HS-5 (cell line): ENCODE data around the gene LAD1.

Experiments used
- DNase-seq: peaks from one replicate; pipeline ENCODE4 v3.0.0-alpha.2; 2012; ENCODE audit warnings: low read depth

The LAD1 gene

DNA sequence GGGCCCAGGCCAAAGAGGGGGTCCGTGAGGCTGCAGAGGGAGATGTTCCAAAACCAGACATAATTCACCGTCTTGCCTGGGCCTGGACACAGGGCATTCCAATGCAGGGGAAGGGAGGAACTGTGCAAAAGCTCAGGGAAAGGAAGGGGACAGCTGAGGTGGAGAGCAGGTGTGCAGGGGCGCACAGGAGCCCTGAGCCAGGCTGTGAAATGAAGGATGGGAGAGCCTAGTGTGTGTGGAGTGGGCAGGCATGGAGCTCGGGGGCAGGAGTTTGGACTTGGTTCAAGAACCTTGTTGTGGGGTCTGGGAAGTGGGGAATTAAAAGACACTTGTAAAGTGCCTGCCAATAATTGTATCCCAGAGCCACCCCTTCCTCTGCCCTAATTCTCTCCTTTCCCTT, 20.1 kb upstream of the LAD1 start:
- DNase-seq: no peak

- no peak for DNase-seq
Observed at GRCh38 chr1:201418461-201418860, 19.3 kb upstream of the LAD1 start.

DNA sequence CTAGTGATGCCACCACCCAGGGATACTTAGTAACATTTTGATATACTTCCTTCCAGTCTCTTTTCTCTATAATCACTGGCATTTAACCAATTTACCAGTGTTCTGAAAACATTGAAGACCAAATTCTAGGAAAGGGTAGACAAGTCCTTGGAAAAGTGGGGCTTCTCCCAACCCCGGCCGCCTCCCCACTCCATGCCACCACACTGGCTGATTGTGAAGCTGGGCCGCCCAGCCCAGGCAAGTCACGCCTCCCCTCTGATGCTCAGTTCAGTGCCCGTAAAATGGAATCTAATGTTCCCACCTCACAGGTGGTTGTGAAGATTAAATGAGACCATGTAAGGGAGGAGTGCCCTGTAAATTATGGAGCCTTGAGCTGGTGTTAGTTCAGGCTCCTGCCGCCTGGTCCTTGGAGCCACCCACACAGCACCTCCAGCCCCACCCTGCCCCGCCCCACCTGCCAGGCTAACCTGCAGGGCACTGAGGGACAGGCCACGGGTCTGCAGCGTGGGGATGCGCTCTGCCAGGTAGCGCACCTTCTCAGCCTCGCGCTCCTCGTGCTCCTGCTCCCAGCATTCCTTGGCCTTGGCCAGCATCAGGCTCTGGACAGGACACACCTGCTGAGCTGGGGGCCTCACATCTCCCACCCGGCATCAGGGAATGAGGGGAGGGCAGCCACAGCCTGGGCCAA, 15.1 kb upstream of the LAD1 start:
- DNase-seq: no peak

- no peak for DNase-seq
Observed at GRCh38 chr1:201411292-201411691, 12.2 kb upstream of the LAD1 start.

DNA sequence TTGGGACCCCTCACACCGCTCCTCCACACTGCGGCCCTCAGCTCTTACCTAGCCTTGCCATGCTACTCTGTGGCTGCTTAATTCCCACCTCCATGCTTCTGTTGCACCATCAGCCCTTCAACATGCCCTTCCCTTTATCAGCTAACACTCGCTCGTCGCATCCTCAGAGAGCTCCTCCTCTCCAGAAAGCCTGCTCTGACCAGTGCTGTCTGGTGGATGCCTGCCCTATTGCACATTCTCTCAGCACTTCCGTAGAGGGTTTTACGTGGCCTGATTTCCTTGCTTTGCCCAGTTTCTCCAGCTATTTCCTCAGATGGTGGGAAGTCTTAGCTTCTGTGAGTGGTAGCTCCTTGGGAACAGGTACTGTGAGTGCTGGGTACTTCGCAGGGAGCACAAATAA, 10.3 kb upstream of the LAD1 start:
- DNase-seq: no peak

DNA sequence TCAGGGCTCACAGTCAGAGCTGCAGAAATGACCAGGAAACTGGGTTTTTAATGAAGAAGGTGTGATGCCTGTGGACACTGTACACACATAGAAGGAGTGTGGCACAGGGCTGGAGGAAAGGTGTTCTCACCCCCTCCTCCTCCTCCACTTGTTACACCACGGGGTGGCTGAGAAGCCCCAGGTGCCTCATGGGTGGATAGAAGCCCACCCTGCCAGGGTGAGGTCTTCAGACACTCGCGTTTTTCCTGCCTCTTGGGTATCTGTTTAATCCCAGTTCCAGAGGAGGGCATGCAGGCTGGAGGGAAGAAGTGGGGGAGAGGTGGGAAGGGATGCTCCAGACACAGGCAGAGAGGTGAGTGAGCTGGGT, 9.7 kb upstream of the LAD1 start:
- no peak for DNase-seq

DNA sequence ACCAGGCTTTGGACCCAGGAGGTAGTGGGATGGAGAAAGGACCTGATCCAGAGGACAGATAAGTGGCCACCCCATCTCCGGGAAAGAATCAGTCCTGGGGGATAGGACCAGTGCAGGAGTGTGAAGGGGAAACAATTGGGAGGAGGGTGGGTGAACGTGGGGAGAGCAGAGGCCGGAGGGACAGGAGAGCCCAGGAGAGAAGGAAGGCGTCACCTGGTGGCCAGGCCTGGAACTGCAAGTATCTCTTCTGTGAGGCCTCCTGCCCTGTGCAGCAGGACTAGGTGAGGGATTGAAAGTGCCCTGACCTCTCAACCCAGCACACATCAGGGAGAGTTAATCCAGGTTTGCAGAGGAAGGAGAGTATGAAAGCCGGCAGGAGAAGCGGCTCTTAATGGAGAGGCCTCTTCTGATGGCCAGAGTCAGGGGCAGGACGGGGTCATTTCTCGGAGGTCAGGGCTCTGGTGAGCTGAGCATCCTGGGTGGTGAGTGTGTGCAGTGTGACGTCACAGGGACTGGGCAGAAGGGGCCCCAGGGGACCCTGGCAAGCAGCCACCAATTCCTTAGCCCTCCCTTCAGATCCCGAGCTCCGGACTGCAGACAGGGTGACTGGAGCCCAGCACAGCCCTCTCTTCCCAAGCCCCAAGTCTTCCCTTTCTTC, 9.2 kb upstream of the LAD1 start:
- DNase-seq: no peak

DNA sequence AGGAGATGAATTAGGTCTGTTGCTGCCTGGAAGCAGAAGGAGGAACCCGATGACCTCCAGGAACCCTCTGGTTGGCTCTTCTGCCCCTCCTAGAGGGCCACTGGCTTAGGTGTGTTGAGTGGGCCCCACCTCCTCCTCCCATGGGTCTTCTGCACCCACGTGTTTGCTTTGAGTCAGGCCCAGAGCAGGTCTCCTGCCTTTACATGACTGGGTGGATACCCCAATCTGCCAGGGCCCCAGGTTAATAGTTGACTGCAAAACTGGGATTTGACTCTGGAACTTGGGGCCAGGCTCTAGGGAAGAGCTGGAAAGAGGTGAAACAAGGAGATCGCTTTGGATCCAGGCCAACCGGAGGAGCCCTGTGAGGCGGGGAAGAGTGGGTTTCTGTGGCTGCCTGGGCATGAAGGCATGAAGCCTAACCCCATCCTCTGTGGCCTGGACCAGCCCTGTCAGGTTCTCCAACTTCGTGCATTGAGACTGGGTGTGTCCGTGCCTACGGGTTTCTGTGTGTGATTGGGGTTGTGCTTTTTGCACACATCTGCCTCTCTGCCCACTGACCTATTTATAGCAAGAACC, 7.8 kb upstream of the LAD1 start:
- no peak for DNase-seq

- no peak for DNase-seq
Observed at GRCh38 chr1:201405484-201405831, 6.3 kb upstream of the LAD1 start.

DNA sequence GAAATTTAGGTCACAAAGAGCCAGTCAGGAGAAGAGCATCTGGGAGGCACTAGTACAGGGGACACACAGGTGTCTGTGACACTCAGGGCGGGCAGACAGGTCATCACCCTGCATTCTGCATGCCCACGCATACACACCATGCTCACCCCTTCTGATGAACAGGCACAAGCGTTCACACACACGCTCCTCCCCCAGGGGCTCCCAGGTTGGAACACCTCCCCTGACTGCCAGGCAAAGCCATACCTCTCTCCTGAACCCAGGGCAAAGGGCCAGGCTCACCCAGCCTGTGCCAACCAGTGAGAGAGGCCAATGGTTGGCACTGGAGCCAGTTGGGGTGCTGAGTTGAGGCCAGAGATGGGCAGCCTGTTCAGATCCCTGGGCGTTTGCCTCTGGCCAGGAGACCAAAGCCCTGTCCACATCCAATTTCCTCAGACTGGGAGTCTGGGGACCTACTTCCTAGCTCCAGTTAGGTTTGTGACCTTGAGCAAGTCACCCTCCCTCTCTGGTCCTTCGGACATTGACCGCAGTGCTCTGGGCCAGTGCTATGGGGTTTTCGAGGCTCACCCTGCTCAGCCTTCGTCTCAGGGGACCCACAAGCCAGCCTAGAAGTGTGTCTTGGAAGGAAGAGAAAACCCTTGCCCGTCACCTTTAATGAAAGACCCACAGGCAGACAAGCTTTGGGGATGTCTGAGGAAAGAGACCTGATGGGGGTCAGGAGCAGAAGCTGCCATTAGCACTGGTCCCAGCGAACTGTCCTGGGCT, 5.8 kb upstream of the LAD1 start:
- no peak for DNase-seq

DNA sequence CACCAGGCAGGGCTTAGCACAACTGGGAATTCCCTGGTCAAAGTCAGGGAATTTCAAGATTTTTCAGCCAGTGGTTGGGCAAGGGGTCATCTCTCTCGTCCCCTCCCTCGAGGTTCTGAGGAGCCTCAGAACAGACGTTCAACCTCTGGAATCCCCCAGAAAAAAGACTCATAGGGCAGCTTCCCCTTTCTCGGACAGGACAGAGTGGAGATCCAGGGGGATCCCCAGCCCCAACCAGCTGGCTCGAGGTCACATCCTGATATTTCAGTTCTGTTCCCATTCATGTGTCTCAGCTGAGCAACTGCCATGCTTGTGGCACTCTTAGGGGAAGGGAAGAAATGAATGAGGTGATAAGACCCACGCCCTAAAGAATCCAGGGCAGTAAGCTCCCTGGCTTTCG, 4.9 kb upstream of the LAD1 start:
- no peak for DNase-seq

DNA sequence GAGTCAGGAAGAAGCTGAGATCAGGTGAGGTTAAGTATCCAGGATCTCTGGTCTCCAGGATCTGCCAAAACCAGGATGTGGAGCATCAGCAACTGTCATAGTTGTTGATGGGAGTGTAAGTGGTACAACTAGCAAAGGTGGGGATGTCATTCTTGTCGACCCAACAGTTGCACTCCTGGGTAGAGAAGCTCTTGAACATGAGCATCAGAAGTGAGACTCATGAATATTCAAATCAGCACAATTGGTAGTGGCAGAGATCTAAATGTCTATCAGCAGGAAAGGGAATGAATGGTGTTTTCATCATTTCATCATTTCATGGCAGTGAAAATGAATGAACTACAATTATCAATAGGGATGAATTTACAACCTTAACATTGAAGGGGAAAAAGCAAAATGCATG, 4.2 kb upstream of the LAD1 start:
- DNase-seq: no peak

- no peak for DNase-seq
Observed at GRCh38 chr1:201401700-201402099, 2.6 kb upstream of the LAD1 start.

- DNase-seq: no peak
Observed at GRCh38 chr1:201400852-201401230, 1.7 kb upstream of the LAD1 start.

- no peak for DNase-seq
Observed at GRCh38 chr1:201400212-201400851, 1.2 kb upstream of the LAD1 start.

- no peak for DNase-seq
Observed at GRCh38 chr1:201399352-201400126, 415 bp upstream of the LAD1 start.

DNA sequence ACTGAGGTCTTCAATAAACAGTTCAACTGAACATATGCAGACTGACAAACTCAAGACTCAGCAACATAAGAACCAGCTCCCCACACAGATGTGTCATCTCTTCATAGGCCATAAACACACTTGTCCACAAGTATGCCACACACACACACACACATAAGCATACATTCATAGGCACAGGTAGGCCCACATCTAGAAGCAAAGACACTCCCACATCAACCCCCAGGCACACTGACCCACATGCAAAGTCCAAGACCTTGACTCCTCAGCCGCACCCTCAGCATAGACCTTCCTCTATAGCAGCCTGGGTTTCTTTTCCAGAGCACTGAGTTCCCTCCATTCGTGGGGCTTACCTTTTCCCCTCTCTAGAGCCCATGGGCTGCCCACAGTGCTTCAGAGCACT, 1.4 kb downstream of the LAD1 start:
- no peak for DNase-seq

DNA sequence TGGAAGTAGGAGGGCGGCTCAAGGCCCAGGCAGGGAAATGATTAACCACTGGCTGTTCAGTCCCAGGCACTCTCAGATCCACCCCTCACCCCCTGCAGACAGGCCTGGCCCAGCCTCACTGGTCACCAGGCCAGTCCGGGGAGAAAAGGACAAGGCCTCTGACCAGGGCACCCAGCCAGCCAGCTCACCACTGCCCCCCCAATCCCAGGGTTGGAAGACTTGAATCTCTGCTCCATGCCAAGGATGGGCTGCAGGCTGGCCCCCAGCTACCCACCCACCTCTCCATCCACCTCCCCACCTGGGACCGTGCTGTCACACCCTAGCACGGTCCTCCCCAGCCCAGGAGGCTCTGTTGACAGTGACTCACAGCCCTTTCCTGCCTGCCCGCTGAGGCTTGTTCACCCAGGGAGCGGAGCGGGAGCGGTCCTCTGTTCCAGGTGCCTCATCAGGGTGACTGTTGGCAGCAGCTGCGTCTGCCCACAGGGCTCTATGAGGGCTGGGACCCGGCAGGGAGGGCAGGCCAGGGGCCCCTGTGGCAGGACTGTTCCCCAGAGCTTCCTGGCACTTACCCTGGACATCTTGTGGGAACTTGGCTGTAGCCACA, 2.2 kb downstream of the LAD1 start:
- no peak for DNase-seq

DNA sequence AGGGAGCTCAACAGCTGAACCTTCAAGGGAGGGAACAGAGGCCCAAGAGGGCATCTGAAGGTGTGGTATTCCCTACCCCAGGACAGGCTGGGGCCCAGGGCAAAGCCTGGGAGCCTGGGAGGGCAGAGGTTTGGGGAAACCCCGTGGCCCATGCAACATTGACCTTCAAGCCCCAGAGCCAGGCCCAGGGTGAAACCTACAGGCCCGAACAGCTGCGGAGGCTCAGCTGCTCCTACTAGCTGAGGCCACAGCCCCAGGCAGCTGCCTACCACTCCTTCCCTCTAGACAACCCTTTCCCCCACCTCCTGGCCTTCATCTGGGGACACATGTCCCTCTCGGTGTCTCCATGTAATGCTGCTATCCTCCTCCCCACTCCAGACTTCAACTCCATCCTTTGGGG, 3.2 kb downstream of the LAD1 start:
- DNase-seq: no peak

DNA sequence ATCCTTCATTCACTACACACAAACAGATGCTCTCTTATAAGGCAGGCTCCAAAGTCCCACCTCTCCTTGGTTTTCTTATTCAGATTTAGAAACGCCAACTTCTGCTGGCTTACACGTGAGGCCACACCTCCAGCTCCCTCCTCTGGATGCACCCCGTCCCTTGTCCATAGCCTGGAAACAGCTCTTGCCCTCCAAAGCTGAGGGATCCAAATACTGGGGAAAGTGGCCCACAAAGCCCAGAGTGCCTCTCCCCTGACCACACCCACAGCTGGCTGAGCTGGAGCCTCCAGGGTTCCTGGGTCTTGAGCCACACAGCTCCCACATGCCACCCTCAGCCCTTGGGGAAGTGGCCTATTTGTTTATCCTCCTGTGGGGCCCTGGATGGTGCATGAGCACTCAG, 4.5 kb downstream of the LAD1 start:
- DNase-seq: no peak

GRCh38 chr1:201393076-201393475, 6.0 kb downstream of the LAD1 start:
- DNase-seq: no peak
